Stimulated activated CD4-positive, alpha-beta T cell treated with anti-CD3 and anti-CD28 coated beads, Interleukin-4, amount 100 ng/mL, for 48 hours (primary cell): Measurements from ENCODE around the gene AFAP1L1.
A peak's percentile ranks its signal among the peaks of the same experiment; 100 is the strongest.

Experiments used
- DNase-seq, 2 donors: peaks; one replicate each; pipeline ENCODE4 v3.0.0-alpha.2; 2020; ENCODE audit warnings: low read depth in 2 of 2

The AFAP1L1 gene

DNA sequence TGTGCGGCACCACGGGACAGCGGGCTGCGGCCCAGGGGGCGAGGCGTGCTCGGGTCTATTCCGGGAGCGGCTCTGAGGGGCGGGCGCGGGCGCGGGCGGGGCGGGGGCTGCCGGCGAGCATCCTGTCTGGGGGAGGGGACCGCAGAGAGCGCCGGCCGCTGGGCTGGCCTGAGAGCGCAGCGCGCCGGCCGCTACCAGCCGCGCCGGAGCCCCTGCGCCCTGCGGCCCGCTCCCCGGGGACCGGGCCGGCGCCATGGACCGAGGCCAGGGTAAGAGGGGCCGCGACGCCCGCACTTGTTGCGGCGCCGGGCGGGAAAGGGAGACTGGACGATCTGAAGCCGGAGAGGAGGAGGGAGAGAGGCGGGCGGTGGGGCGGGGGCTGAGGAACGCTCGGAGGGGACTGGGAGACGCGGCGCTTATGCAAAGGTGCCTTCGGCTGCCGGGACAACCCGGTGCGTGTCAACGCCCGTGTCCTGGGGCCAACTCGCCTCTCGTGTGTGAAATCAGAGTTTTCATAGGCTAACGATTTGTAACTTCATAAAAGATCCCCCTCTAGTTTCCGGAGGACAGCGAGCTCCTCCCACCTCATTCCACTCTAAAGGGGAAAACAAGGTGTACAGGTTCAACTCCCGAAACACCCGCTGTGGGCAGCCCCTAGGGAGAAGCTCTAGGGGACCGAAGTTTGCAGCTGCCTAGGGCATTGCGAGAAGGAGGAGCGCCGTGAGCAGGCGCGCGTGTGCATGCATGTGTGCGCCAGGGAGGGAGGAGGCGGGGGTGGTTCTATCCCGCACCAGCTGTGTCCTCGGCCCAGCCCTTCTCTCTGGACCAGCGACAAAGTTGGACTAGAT, at the start of gene AFAP1L1:
AFAP1L1 (plus strand) TSS at position 144 of the 848 bp plus-strand sequence; CDS start at position 254, 110 bp downstream.
- no peak for DNase-seq

DNA sequence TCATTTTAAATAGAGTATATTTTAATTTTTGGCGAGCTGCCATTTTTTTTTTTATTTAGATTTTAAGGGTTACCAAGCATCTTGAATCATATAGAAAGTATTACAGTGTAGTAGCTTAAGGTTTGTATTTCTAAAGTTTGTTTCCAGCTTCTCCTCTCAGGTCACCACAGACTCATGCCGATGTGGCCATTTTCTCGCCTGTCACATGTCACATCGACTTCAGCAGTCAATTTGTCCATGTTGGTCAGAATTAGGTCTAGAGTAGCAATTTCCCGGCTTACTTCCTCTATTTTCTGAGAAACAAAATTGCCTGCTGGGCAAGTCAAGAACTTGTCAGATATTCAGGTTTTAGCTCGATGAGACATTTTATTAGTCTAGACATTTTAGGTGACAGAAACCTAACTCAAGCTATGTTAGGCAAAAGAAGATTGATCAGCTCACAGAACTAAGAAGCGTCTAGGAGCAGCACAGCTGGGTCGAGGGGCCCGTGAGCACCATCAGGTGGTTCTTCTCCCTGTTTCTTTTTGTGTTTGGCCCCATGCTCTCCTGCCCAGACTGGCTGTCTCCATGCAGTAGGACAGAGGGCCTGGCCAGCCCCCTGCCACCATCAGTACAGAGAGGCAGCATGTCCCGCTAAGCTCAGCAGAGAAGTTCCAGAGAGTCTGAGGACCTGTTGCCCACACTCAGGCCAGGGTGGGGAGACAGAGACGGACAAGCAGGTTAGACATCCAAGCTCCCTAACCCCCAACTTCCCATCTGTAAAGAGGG, 48.4 kb upstream of the AFAP1L1 start:
- no peak for DNase-seq

DNA sequence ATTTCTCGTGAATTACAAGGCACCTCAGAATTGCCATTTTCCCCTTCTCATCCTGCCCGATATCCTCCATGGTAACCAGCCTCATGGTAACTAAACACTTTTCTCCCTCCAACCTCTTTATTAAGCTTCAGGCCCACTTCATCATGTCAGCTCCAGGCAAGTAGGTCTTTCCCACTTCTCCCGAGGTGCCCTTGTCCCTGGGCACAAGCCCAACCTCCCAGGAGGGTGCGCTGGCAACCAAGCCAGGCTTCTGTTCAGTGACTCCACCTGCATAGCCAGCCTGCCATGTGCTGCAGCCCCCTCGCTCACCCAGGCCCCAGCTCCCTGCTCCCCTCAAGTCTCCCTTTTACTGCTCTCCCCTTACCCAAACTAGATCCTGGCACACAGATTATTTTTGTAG, 47.4 kb upstream of the AFAP1L1 start:
- DNase-seq, result no peak

DNA sequence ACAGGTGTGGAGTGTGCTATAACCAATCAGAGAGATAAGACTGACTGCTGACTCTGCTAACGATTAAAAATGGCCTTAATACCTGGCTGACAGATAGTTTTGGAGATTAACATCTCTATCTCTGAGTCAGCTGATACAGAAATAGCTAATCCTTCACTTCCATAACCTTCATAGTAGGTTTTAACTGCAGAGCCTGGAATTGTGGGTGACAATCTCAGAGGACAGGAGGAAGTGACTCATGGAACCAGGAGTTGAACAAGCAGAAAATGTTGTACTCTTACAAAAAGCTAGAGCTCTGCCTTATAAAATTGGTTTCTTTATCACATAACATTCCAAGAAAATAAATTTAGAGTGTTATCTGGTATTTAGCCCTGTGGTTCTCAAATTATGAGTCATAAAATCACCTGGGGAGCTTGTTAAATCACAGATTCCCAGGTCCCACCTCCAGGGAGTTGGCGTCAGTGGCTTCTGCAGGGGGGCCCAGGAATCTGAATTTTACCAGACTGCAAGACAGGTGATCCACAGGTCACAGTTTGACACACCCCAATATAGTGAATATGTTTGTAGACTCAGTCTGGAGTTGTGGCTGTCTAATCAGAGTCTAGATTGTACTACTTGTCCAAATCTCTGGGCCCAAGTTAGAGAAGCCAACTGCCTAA, 44.4 kb upstream of the AFAP1L1 start:
- no peak for DNase-seq

DNA sequence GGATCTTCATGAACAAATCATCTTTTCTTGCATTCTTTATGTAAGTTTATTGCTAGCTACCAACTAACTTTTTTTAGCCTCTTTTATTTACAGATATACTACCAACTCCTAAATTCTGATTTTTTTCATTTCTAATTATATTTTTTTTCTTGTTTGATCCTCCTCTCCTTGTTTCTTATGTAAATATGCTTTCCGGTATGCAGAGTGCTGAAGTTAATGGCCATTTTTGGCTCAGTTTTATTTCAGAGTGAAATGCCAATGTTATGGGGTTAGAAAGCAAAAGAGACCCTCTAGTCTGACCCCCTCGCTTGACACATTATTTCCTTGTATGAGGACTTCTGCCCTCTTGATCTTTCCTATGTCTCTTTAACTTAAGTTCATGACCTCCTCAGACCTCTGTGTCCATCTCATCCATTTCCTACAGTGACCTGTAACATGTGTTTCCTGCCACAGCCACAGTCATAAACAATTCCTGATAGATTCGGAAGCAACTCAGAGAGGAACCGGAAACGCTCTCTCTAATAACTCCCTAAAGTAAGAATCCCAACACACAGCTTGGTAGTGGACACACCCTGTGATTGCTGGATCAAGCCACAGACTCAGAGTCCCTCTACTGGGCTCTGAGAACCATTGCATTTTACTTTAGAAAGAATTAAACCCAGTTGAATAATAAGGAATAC, 42.9 kb upstream of the AFAP1L1 start:
- no peak for DNase-seq

DNA sequence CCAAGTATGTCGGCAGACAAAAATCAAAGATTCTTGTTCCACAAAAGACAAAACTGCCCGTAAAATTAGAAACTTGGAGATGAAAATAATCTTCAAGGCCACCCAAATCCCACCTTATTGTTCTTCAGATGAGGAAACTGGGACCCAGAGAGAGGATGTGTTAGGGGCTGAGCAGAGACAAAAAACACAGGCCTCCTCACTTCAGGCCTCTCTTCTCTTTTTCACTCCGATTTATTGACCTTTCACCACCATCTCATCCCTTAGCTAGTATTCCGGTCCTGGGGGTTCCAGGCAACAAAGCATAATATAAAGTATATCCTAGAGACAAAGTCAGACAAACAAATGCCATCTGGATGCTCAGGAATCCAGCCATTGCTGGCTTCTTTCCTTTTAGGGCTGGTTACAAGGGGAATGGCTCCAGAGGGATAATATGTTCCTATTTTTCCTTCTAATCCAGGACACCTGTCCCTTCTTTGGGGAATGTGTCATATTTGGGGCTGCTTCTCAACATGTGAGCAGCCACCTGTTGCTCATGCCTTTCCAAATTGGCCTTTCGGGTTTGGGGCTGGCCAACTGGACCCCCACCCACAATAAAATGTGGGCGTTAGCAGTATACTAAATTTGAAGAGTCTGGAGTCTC, 42.2 kb upstream of the AFAP1L1 start:
- DNase-seq, result no peak

DNA sequence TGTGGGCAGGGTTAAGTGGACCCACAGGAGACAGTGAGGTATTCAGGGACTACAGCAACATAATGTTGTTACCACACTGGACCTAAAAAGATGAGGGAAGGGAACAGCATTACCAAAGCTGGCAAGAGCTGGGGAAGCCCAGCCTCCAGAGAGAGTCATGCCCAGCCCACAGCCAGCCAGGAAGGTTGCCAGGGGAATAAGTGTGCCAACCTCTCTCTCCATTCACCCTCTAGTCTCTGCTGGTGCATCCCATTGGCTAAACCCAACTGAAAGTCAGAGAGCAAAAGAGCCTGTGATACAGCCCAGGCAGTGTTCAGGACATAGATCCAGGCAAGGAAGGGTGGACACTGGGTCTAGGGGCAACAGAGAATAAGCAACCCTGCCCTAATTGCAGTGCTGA, 35.8 kb upstream of the AFAP1L1 start:
- DNase-seq, result no peak

DNA sequence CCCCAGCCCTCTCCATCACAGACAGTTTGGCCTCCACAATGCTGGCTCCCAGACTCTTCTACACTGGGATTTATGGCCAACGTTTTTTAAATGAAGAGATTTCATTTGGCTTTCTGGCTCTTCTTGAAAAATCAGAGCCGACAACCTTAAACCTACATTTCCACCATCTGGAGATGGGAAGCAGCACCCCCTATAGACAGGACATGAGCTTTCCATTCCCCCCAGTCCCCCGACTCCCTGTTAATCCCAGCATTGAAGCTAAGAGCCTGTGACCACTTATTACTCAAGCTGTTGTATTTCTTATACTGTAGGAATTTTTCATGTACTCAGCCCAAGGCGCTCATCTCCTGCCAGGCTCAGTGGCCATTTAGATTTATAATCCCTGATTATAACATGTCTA, 34.0 kb upstream of the AFAP1L1 start:
- DNase-seq, result no peak

DNA sequence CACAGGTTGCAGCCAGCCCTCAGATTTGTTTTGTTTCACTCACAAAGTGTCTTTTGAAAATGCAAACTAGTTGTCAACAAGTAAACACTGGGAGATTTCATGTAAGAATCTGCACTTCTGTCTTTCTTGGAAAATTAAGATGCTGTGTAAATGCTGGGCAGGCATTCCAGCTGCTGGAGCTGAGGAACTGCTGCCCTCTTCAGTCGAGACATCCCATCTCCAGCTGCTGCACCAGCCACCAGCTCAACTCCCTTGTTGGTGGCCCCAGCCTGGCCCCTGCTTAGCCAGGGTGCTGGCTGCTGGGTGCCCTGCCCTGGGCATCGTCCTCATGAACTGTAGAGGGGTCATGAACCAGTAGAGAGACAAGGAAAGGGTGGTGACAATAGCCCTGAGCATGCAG, 33.1 kb upstream of the AFAP1L1 start:
- DNase-seq, result no peak

DNA sequence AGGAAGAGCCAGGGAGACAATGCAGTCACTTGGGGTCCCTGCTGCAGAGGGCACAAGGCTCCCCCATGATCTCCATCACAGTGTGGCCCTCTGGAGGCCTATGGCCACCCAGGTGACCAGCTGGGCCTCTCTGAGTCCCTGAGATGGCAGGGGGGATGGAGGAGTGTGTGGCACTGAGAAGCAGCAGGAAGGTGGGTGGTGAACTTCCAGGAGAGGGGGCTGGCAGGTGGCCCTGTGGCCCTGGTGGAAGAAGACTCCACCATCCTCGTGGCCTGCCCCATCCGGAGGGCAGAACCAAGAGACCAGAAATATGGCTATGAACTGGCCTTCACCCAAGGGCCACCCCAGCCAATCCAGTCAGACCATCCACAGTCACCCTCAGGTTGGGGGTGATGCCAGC, 31.7 kb upstream of the AFAP1L1 start:
- no peak for DNase-seq

DNA sequence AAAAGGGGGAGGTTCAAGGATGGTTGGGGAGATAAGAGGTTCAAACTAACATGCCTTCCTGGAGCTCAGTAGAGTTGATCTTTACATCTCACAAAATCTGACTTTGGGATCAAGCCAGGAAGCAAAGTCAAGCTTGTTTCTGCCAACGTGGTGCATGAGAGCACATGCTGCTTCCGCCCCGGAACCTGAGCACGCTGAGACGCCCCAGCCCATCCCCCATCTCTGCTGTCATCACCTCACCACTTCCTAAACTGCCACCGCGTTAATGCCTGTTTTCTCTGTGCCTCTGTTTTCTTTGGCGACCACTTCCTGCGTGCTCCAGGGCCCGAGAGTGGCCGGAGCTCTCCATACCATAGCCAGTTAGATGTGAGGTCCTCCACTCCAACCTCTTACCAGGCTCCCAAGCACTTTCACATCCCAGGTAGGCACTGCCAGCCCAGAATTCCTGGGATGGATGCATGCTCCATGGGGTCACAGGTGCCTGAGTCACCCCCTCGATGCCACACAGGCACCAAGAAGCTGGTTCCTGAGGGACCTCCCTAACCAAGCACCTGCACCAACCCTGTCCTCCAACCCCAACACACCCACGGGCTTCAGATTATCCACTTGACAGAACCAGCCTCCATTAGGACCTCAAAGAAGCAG, 31.2 kb upstream of the AFAP1L1 start:
- DNase-seq, result peak; percentile 55 to 66

DNA sequence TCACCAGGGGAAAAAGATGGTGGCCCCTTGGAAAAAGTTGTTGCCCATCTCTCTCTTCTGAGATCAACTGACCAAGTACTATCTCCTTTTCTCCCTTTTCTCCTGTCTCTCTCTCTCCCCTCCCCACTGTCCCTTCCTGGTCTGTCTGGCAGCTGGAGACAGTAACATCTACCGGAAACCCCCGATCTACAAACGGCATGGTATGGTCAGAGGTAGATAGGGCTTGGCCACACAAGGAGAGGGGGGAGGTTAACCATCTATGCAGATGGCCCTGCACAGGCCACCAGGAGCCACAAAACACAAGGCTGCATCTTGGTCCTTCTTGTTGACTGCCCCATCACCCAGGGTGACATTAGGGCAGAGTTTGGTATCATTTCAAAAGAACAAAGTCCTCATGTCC, 29.3 kb upstream of the AFAP1L1 start:
- no peak for DNase-seq

DNA sequence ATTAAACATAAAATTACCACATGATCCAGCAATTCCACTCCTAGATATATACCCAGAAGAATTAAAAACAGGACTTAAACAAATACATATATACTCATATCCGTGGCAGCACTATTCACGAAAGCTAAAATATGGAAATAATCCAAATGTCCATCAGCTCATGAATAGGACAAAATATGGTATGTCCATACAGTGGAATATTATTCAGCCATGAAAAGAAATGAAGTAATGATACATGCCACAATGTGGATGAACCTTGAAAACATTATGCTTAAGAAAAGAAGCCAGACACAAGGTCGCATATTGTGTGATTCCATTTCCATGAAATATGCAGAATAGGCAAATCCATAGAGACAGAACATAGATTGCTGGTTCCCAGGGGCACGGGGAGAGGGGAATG, 24.8 kb upstream of the AFAP1L1 start:
- DNase-seq, result no peak

DNA sequence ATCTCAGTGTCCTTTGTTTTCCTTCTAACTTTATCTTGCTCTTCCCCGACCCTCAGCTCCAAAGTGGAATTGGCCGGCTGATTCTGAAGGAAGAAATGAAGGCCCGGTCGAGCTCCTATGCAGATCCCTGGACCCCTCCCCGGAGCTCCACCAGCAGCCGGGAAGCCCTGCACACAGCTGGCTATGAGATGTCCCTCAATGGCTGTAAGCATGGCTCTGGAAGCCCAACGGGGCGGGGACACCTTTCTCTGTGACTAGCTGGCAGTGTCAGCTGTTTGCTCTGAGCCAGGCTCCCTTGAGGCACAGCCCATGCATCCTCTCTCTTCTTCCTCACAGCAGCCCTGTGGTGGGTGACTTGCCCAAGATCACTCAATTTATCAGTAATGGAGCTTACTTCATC, 23.9 kb upstream of the AFAP1L1 start:
- no peak for DNase-seq

DNA sequence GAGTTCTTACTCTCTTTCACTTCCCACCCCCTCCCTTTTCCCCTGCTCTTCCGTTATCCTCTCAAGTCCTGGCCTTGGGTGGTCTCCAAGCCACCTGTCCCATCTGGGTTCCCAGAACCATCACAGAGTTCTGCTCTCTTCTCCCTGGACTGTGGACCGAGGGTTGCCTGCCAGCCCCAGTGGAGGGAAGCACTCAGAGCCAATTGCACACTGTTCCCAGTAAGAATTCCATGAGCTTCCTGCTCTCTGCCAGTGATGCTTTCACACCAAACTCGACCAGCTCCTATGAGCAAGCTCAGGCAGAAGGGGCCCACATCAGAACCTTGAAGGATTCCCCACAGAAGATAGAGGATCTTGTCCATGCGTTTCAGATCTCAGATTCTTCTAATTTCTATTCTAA, 20.1 kb upstream of the AFAP1L1 start:
- DNase-seq, result no peak

DNA sequence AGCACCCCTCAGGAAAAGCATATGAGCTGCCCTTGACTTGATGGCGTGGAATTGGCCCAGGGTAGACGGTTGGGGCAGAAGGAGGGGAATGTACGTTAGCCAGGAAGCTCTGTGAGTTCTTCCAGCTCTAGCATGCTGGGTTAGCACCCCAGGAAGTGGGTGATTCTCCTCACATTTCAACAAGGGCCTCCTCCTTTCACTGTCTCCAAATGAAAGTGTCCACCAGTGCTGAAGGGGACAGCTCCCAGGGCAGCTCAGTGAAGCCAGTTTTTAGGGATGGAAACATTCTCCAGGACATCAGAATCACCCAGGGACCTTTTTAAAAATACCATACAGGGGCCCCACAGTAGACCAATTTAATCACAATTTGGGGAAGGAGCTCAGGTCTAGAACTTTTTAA, 17.2 kb upstream of the AFAP1L1 start:
- DNase-seq, result no peak

DNA sequence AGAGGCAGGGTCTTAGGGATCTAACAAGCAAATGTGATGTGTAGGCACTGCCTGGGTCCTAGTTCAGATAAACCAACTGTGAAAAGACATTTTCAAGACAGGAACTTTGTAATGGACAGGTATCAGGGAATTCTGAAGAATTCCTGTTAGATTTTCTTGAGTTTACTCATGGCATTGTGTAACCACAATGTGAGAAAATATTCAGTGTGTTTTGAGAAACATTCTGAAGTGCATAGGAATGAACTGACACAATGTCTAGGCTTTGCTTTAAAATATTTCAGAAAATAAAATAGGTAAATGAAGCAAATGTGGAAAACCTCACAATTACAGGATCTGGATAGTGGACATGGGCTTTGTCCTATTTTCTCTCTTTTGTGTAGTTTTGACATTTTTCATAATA, 15.2 kb upstream of the AFAP1L1 start:
- no peak for DNase-seq

DNA sequence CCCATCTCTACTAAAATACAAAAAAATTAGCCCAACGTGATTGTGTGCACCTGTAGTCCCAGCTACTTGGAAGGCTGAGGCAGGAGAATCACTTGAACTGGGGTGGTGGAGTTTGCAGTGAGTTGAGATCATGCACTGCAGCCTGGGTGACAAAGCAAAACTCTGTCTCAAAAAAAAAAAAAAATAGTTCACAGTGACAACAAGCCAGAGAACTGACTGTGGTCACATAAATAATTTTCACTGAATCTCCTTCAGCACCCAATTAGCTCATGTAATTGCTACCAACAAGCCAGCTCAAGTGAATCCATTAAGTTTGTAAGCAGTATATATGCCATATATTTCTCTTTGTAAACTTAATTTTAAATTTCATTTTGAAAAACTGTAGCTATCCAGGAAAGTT, 14.5 kb upstream of the AFAP1L1 start:
- DNase-seq, result no peak

DNA sequence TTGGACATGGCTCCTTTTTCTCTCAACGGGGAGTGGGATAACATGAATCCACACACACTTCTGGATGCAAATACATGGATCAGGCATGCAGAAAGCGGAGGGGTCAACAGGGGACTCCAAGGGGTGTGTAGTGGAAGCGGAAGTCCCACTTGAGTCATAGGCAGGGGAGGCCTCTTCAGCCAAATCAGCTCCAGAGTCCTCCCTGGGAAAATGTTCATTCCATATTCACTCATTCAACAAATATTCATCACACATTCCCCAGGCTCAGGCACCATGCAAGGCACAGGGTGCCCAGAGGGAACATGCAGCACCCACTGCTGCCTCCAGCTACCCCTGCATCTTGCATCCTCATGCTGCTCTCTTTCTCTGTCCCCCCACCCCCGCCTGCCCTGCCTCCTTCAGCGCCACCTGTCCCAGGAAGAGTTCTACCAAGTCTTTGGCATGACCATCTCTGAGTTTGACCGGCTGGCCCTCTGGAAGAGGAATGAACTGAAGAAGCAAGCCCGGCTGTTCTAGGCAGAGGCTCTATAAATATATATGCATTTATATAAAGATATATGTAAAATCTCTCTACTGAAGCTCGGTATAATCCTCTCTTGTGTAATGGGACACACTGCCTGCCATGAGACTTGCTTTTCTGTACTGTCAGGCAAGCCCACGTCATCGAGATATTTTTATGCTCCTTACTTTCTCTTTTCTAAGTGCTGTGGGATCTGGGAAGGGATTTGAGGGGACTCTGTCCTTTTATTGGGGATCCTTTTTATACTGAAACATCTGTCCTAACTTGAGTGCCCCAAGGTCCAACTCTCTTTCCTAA, 13.6 kb upstream of the AFAP1L1 start:
- DNase-seq, result no peak

DNA sequence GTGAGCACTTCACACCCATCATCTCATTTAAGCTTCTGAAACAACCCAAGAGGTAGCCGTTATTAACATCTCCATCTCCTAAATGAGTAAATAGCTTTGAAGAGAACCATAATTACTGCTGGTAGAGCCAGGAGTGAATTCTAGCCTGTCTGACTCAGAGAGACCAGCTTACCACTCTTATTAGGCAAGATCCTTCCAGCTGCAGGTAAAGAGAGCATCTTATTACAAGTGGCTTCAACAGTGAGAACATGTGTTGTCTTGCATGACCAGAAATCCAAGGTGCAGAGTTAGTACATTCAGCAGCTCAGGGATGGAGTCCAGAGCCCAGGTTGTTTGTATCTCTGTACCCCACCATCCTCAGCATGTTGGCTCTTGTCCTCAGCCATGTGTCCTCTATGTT, 10.9 kb upstream of the AFAP1L1 start:
- no peak for DNase-seq
